K562 (cell line): ENCODE results near the gene TMEM164. TPM values are rescaled to one million over a fixed set of nuclear protein-coding genes. Genes with fewer than 3 reads are reported as not detected.

ENCODE experiments used
- ATAC-seq: fragments of 200-7000 bp; cut with Tn5 transposase; 3 replicates; pipeline ENCODE4 v1.9.1; 2020; ENCODE audit warnings: moderate library complexity
- BruUV-seq: library from RNA; stranded (reverse); fragments of 400-500 nt; replicated peaks from 2 replicates; lab custom pipeline; 2021; lab: Mats Ljungman, UMichigan
- CTCF ChIA-PET: fragments of 300-600 bp; formaldehyde crosslinking; extraction: SDS; loops from one replicate; lab custom pipeline; 2021; ENCODE audit warnings: low intra/inter-chr PET ratio; lab: Yijun Ruan, JAX
- POLR2A ChIA-PET: fragments of 300-600, 350-650 bp; sonication (Branson Sonifier 250); formaldehyde crosslinking; extraction: SDS; loops from one replicate; lab custom pipeline; 2021; ENCODE audit warnings: antibody characterized with exemption, inconsistent platforms; lab: Yijun Ruan, JAX
- DNase-seq, 4 experiments: peaks; one replicate each; pipeline versions ENCODE4 v3.0.0 to v3.0.0-alpha.2; 2011 to 2018; ENCODE audit warnings: low spot score in 3 of 4, mixed read lengths in 3 of 4; ENCODE audit errors: extremely low read depth in 1 of 4
- FAIRE-seq: peaks from 2 replicates; lab custom pipeline; 2011; peaks lifted over from hg19 to GRCh38; lab: Jason Lieb, UNC
- H2AFZ ChIP-seq: 2 replicates; pipeline ENCODE4 v1.6.0; 2011; ENCODE audit warnings: low read depth, low read length, control low read depth, inconsistent platforms
- H3K27ac ChIP-seq: fragments of 200-600 bp; 3 replicates; pipeline ENCODE4 v1.8.0; 2011; ENCODE audit warnings: low read depth, mild to moderate bottlenecking, control low read depth, inconsistent platforms, low read length, moderate library complexity, mixed read lengths; ENCODE audit errors: extremely low read depth
- H3K27me3 ChIP-seq, 2 experiments: fragments of 300-600 bp in 1 of 2; 2 replicates in 1 of 2; 3 replicates in 1 of 2; pipeline versions ENCODE4 v1.6.0 to v1.8.0; 2011; ENCODE audit warnings: inconsistent platforms in 2 of 2, low read length in 2 of 2, mild to moderate bottlenecking in 1 of 2, mixed read lengths in 1 of 2, moderate library complexity in 1 of 2; ENCODE audit not compliant: control insufficient read depth in 2 of 2, insufficient read depth in 2 of 2
- H3K36me3 ChIP-seq: fragments of 300-600 bp; 3 replicates; pipeline ENCODE4 v1.8.0; 2011; ENCODE audit warnings: mild to moderate bottlenecking, low read length, inconsistent platforms; ENCODE audit not compliant: control insufficient read depth, insufficient read depth
- H3K4me1 ChIP-seq, 2 experiments: fragments of 200-600 bp in 1 of 2; replicated peaks in 1 of 2; 2 replicates in 1 of 2; 3 replicates in 1 of 2; pipeline versions ENCODE4 v1.5.1 to v1.8.0; 2011; ENCODE audit warnings: inconsistent platforms in 2 of 2, low read length in 2 of 2, mild to moderate bottlenecking in 1 of 2, mixed read lengths in 1 of 2, moderate library complexity in 1 of 2; ENCODE audit not compliant: control insufficient read depth in 2 of 2, insufficient read depth in 2 of 2
- H3K4me2 ChIP-seq: 2 replicates; pipeline ENCODE4 v1.6.1; 2011; ENCODE audit warnings: low read length, control low read depth, inconsistent platforms, mixed read lengths; ENCODE audit not compliant: insufficient read depth
- H3K4me3 ChIP-seq: fragments of 200-600 bp; sonication (generic), shearing (Covaris generic); 2 replicates; pipeline ENCODE4 v1.5.1; 2016; ENCODE audit warnings: control low read depth, inconsistent platforms
- H3K79me2 ChIP-seq: fragments of 200-600 bp; 3 replicates; pipeline ENCODE4 v1.8.0; 2011; ENCODE audit warnings: low read length, inconsistent platforms; ENCODE audit not compliant: control insufficient read depth, insufficient read depth
- H3K9ac ChIP-seq, 2 experiments: 2 replicates each; pipeline versions ENCODE4 v1.6.0 to v1.6.1; 2011; ENCODE audit warnings: low read depth in 2 of 2, low read length in 2 of 2, control low read depth in 1 of 2, inconsistent platforms in 1 of 2, mild to moderate bottlenecking in 1 of 2, mixed read lengths in 1 of 2; ENCODE audit not compliant: insufficient read depth in 1 of 2
- H3K9me1 ChIP-seq: one replicate; pipeline ENCODE4 v1.6.0; 2011; ENCODE audit warnings: inconsistent platforms, mild to moderate bottlenecking, low read length, moderate library complexity; ENCODE audit not compliant: control insufficient read depth, insufficient read depth
- H3K9me3 ChIP-seq: replicated peaks from 2 replicates; pipeline ENCODE4 v1.5.1; 2011; ENCODE audit warnings: low read depth, low read length, inconsistent platforms; ENCODE audit not compliant: control insufficient read depth, insufficient read depth
- H4K20me1 ChIP-seq: replicated peaks from 2 replicates; pipeline ENCODE4 v1.6.1; 2011; ENCODE audit warnings: low read length, inconsistent platforms, mixed read lengths; ENCODE audit not compliant: control insufficient read depth, insufficient read depth
- ATF7 ChIP-seq: fragments of 450-650 bp; IDR thresholded peaks from 2 replicates; pipeline ENCODE4 v1.7.1; 2014; ENCODE audit warnings: mild to moderate bottlenecking, moderate library complexity
- CBX1 ChIP-seq: sonication (generic); IDR thresholded peaks from 2 replicates; pipeline ENCODE4 v1.6.1; 2016; ENCODE audit warnings: antibody characterized with exemption, low read depth, mild to moderate bottlenecking
- CEBPG ChIP-seq, 3 experiments: fragments of 200-800 bp in 1 of 3; sonication (Bioruptor generic) in 1 of 3; sonication (generic) in 1 of 3; formaldehyde crosslinking in 1 of 3; IDR thresholded peaks in 2 of 3; conservative IDR thresholded peaks in 1 of 3; 2 replicates each; pipeline versions ENCODE4 v1.6.1 to v1.8.0; 2016 to 2022; ENCODE audit warnings: missing compliant biosample characterization in 2 of 3, missing genetic modification characterization in 2 of 3, mild to moderate bottlenecking in 1 of 3, missing genetic modification reagents in 1 of 3
- EP300 ChIP-seq: IDR thresholded peaks from 2 replicates; pipeline ENCODE4 v1.6.1; 2012; ENCODE audit warnings: low read length, improper control_type of control experiment
- ETV1 ChIP-seq: fragments of 450-650 bp; conservative IDR thresholded peaks from 2 replicates; pipeline ENCODE4 v1.6.1; 2016; ENCODE audit warnings: missing genetic modification characterization, control low read depth, low read depth, missing compliant biosample characterization
- MAFK ChIP-seq: IDR thresholded peaks from 2 replicates; pipeline ENCODE4 v1.6.1; 2011; ENCODE audit warnings: low read length, improper control_type of control experiment
- TCF15 ChIP-seq: fragments of 250-450 bp; sonication (Bioruptor Pico); IDR thresholded peaks from 2 replicates; pipeline ENCODE4 v1.8.0; 2022; ENCODE audit warnings: moderate library complexity, mild to moderate bottlenecking, inconsistent platforms
- TFE3 ChIP-seq: fragments of 450-650 bp; formaldehyde crosslinking; IDR thresholded peaks from 2 replicates; pipeline ENCODE4 v1.4.0; 2020; ENCODE audit warnings: mild to moderate bottlenecking, mixed read lengths
- ZNF764 ChIP-seq: fragments of 250-450 bp; sonication (Bioruptor Pico); IDR thresholded peaks from 2 replicates; pipeline ENCODE4 v1.4.0; 2020; ENCODE audit warnings: low read depth, mild to moderate bottlenecking, moderate library complexity
- WGBS: fragments of 100-300 bp; shearing (Covaris generic); methylation state at CpG from one replicate; pipeline ENCODE4 v1.1.6; 2016; ENCODE audit warnings: low coverage, mixed read lengths; ENCODE audit not compliant: insufficient coverage; ENCODE audit errors: missing lambda C conversion rate; 5-methylcytosine and 5-hydroxymethylcytosine counted together
- in situ Hi-C: fragments of 300-500 bp; cut with MboI; formaldehyde crosslinking; loops from 4 replicates; pipeline ENCODE4 v1.15.0; 2018; ENCODE audit warnings: inconsistent platforms, mixed read lengths
- intact Hi-C: fragments of 100-400 bp; cut with micrococcal nuclease; formaldehyde crosslinking; loops from 2 replicates; pipeline ENCODE4 v1.14.2; 2022
- polyA plus RNA-seq, 8 experiments: library from polyadenylated mRNA; depleted of rRNA in 4 of 8; stranded (reverse) in 5 of 8; unstranded in 3 of 8; fragments of >200 nt; fragmentation: Nextera tagmentation in 2 of 8; fragmentation: Illumina TruSeq in 1 of 8; extraction: Ambion mirVana in 2 of 8; extraction: Trizol in 1 of 8; gene quantifications; 2 replicates each; pipeline versions ENCODE4 v1.2.1 to v1.2.3, GENCODE V29; 2011 to 2014; ENCODE audit warnings: inconsistent platforms in 1 of 8, missing spikeins in 1 of 8
- total RNA-seq, 7 experiments: library from RNA; depleted of rRNA in 6 of 7; stranded (reverse); fragments of >200 nt in 6 of 7; fragmentation: Illumina TruSeq in 2 of 7; extraction: Trizol in 2 of 7; gene quantifications; 2 replicates each; pipeline versions ENCODE4 v1.2.1 to v1.2.3, GENCODE V29; 2011 to 2021; ENCODE audit warnings: low replicate concordance in 1 of 7
- TF ChIP-seq, protein P1 (sequence below): fragments of 450-650 bp; formaldehyde crosslinking; conservative IDR thresholded peaks from 2 replicates; pipeline ENCODE4 v1.4.0; 2022; ENCODE audit warnings: mild to moderate bottlenecking, missing genetic modification characterization
- TF ChIP-seq, protein P2 (sequence below): IDR thresholded peaks from 2 replicates; pipeline ENCODE4 v1.6.1; 2014; ENCODE audit warnings: antibody characterized with exemption
- TF ChIP-seq, protein P3 (sequence below): fragments of 450-650 bp; formaldehyde crosslinking; IDR thresholded peaks from 2 replicates; pipeline ENCODE4 v1.4.0; 2022; ENCODE audit warnings: missing genetic modification characterization
- TF ChIP-seq, protein P4 (sequence below): fragments of 250-450 bp; sonication (Bioruptor Pico); IDR thresholded peaks from 2 replicates; pipeline ENCODE4 v1.8.0; 2021; ENCODE audit warnings: borderline replicate concordance, mild to moderate bottlenecking, moderate library complexity; ENCODE audit not compliant: poor library complexity, severe bottlenecking

The TMEM164 gene
- total and polyA plus RNA-seq, 9 of the 15 experiments (the other 6 are each of a cell fraction or from before 2014, with no cell fraction given) = 2.4 to 57.3 (median 23.1) TPM

GRCh38 chrX:110087485-110088356 lies 84.8 kb downstream of the TMEM164 start:
- no peaks in the 10 kb centered on the region for H3K9me1 ChIP-seq
- H3K4me3 ChIP-seq = no peak overlapping the region
- FAIRE-seq (no peak), DNase-seq (no peak), ATAC-seq (peak; percentile 55)
- peaks cover 33% of the 10 kb centered on the region for H3K79me2 ChIP-seq
- H3K9me3 ChIP-seq = no peaks in the 10 kb centered on the region
- peaks cover 12% of the 10 kb centered on the region for H4K20me1 ChIP-seq
- ChIA-PET POLR2A (interaction anchor here (0.8 to 0.9 kb wide), 3 partner anchors 10 to 30 kb away, joined by 3 to 4 read pairs (median 4); no protein-coding TSS in a partner anchor), CTCF (no interaction called here)
- H3K4me2 ChIP-seq = peak overlapping the region; percentile 39
- H3K4me1 ChIP-seq = peaks cover 10 to 23% of the 10 kb centered on the region in 2 experiments; a peak in 4 of 5 replicates
- peak overlapping the region; percentile 26 to 61; a peak in 3 of 4 replicates for H3K9ac ChIP-seq
- no peaks in the 10 kb centered on the region; the same call in 2 of the 3 replicates for H3K36me3 ChIP-seq
- H3K27ac ChIP-seq = peak overlapping the region; percentile 76
- no peaks in the 10 kb centered on the region for H3K27me3 ChIP-seq
- no peak overlapping the region for H2AFZ ChIP-seq
- WGBS = 38% methylated on average over 4 of the region's 4 CpGs
- in situ Hi-C loops (no loop called here), intact Hi-C loops (no loop called here)
- no TSS peak for BruUV-seq
- no peak for TF ChIP-seq CEBPG (CRISPR knock-in tag; IDR thresholded peaks at IDR 0.05)
- 0 out of 4 replicates have a peak, but pooled peaks of 1 of the 2 experiments have one; percentile 5 for TF ChIP-seq CEBPG (tag; conservative IDR thresholded peaks at IDR 0.05 in 1 of 2, IDR thresholded peaks at IDR 0.05 in 1 of 2)
- TF ChIP-seq ZNF764 (CRISPR knock-in tag) = no peak
- 0 out of 2 replicates have a peak, but pooled peaks have one; percentile 0 for TF ChIP-seq EP300
- TF ChIP-seq, protein P1, sequence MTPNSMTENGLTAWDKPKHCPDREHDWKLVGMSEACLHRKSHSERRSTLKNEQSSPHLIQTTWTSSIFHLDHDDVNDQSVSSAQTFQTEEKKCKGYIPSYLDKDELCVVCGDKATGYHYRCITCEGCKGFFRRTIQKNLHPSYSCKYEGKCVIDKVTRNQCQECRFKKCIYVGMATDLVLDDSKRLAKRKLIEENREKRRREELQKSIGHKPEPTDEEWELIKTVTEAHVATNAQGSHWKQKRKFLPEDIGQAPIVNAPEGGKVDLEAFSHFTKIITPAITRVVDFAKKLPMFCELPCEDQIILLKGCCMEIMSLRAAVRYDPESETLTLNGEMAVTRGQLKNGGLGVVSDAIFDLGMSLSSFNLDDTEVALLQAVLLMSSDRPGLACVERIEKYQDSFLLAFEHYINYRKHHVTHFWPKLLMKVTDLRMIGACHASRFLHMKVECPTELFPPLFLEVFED (CRISPR knock-in tag) = no peak
- TF ChIP-seq, protein P2, sequence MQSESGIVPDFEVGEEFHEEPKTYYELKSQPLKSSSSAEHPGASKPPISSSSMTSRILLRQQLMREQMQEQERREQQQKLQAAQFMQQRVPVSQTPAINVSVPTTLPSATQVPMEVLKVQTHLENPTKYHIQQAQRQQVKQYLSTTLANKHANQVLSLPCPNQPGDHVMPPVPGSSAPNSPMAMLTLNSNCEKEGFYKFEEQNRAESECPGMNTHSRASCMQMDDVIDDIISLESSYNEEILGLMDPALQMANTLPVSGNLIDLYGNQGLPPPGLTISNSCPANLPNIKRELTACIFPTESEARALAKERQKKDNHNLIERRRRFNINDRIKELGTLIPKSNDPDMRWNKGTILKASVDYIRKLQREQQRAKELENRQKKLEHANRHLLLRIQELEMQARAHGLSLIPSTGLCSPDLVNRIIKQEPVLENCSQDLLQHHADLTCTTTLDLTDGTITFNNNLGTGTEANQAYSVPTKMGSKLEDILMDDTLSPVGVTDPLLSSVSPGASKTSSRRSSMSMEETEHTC = no peak
- TF ChIP-seq, protein P3, sequence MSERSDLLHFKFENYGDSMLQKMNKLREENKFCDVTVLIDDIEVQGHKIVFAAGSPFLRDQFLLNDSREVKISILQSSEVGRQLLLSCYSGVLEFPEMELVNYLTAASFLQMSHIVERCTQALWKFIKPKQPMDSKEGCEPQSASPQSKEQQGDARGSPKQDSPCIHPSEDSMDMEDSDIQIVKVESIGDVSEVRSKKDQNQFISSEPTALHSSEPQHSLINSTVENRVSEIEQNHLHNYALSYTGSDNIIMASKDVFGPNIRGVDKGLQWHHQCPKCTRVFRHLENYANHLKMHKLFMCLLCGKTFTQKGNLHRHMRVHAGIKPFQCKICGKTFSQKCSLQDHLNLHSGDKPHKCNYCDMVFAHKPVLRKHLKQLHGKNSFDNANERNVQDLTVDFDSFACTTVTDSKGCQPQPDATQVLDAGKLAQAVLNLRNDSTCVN (CRISPR knock-in tag) = no peak
- TF ChIP-seq TCF15 (CRISPR knock-in tag) = no peak
- TF ChIP-seq ETV1 (tag) = no peak
- TF ChIP-seq MAFK = peak; percentile 69
- TF ChIP-seq, protein P4, sequence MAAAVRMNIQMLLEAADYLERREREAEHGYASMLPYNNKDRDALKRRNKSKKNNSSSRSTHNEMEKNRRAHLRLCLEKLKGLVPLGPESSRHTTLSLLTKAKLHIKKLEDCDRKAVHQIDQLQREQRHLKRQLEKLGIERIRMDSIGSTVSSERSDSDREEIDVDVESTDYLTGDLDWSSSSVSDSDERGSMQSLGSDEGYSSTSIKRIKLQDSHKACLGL (CRISPR knock-in tag) = no peak
- no peak for TF ChIP-seq TFE3 (CRISPR knock-in tag)
- TF ChIP-seq ATF7 = no peak
- no peak for TF ChIP-seq CBX1
